ENCODE measurements around the gene LSS. TPM values are rescaled to one million over a fixed set of nuclear protein-coding genes. Genes with fewer than 3 reads are reported as not detected.

The LSS gene
- total RNA-seq, 1 experiment from 2014 or later = 121 TPM

GRCh38 chr21:46144464-46145070, 84.0 kb downstream of the LSS start:
- ChIA-PET CTCF (interaction anchor here (0.9 to 1.4 kb wide), 3 partner anchors 9 to 80 kb away, joined by 3 to 6 read pairs (median 3); no protein-coding TSS in a partner anchor), POLR2A (no interaction called here)
- intact Hi-C loops (cut with micrococcal nuclease; ENCODE audit: unreplicated experiment) = loop anchor here (5.0 to 10.0 kb wide), 2 partner anchors 80 to 172 kb away; partner anchors contain the start of gene LSS
- Mint-ChIP-seq H3K4me3 (ENCODE audit: unreplicated experiment) (peak overlapping the region; percentile 82), H3K27me3 (ENCODE audit: insufficient read depth, unreplicated experiment) (no peaks in the 10 kb centered on the region), H3K27ac (ENCODE audit: unreplicated experiment) (peak overlapping the region; percentile 59), H3K4me1 (ENCODE audit: low read depth, unreplicated experiment) (peaks cover 12% of the 10 kb centered on the region), H3K9me3 (ENCODE audit: unreplicated experiment) (no peaks in the 10 kb centered on the region), H3K36me3 (ENCODE audit: insufficient read depth, unreplicated experiment) (no peaks in the 10 kb centered on the region)
- no peak for TF ChIP-seq CTCF (IDR thresholded peaks at IDR 0.05; ENCODE audit: insufficient read depth in 1 of 2, low read depth in 1 of 2, low read length in 1 of 2, severe bottlenecking in 1 of 2, unreplicated experiment in 1 of 2)
- Histone ChIP-seq H3K4me3 (ENCODE audit: low read depth, low read length) (no peak overlapping the region), H3K27me3 (replicated peaks; ENCODE audit: control insufficient read depth, insufficient read depth, low read length) (no peaks in the 10 kb centered on the region), H3K9me3 (no peaks in the 10 kb centered on the region), H3K36me3 (ENCODE audit: control insufficient read depth, insufficient read depth, low read length) (no peaks in the 10 kb centered on the region), H3K4me1 (peaks cover 10% of the 10 kb centered on the region; the same call in 1 of the 2 replicates)
- BruUV-seq (replicated peaks) = no TSS peak
- no peak for DNase-seq

- no TSS peak for BruUV-seq (replicated peaks)
- Histone ChIP-seq H3K4me3 (ENCODE audit: low read depth, low read length) (no peak overlapping the region), H3K27me3 (replicated peaks; ENCODE audit: control insufficient read depth, insufficient read depth, low read length) (no peaks in the 10 kb centered on the region), H3K9me3 (no peaks in the 10 kb centered on the region), H3K4me1 (peaks cover 10% of the 10 kb centered on the region; the same call in 1 of the 2 replicates), H3K36me3 (ENCODE audit: control insufficient read depth, insufficient read depth, low read length) (no peaks in the 10 kb centered on the region)
- intact Hi-C loops (cut with micrococcal nuclease; ENCODE audit: unreplicated experiment) = loop anchor here (5.0 to 10.0 kb wide), 2 partner anchors 82 to 171 kb away; partner anchors contain the start of gene LSS
- H3K4me1 Mint-ChIP-seq (ENCODE audit: low read depth, unreplicated experiment) = peaks cover 12% of the 10 kb centered on the region
- no peaks in the 10 kb centered on the region for H3K36me3 Mint-ChIP-seq (ENCODE audit: insufficient read depth, unreplicated experiment)
- H3K4me3 Mint-ChIP-seq (ENCODE audit: unreplicated experiment) = no peak overlapping the region
- ChIA-PET CTCF (interaction anchor here (0.5 to 1.6 kb wide), 19 partner anchors 11 to 497 kb away, joined by 3 to 23 read pairs (median 4); partner anchors contain the start of gene PRMT2), POLR2A (interaction anchor here (0.5 to 0.6 kb wide), 2 partner anchors 28 to 180 kb away, joined by 3 to 4 read pairs; no protein-coding TSS in a partner anchor)
- no peak for TF ChIP-seq CTCF (IDR thresholded peaks at IDR 0.05; ENCODE audit: insufficient read depth in 1 of 2, low read depth in 1 of 2, low read length in 1 of 2, severe bottlenecking in 1 of 2, unreplicated experiment in 1 of 2)
- H3K27me3 Mint-ChIP-seq (ENCODE audit: insufficient read depth, unreplicated experiment) = no peaks in the 10 kb centered on the region
- no peaks in the 10 kb centered on the region for H3K9me3 Mint-ChIP-seq (ENCODE audit: unreplicated experiment)
- no peak overlapping the region for H3K27ac Mint-ChIP-seq (ENCODE audit: unreplicated experiment)
- no peak for DNase-seq
Observed at GRCh38 chr21:46142582-46143473, 85.7 kb downstream of the LSS start.
